GM23248 (cell line): Measurements from ENCODE around the gene NAALADL1. TPM values are rescaled to one million over a fixed set of nuclear protein-coding genes. Genes with fewer than 3 reads are reported as not detected.

Experiments
- DNase-seq: peaks from one replicate; pipeline ENCODE4 v3.0.0-alpha.2; 2015
- H2AFZ ChIP-seq: fragments of 200-600 bp; sonication (generic); 2 replicates; pipeline ENCODE4 v1.6.1; 2016; ENCODE audit warnings: antibody characterized with exemption
- H3F3A ChIP-seq: fragments of 200-600 bp; sonication (generic); 2 replicates; pipeline ENCODE4 v1.6.1; 2016; ENCODE audit warnings: mild to moderate bottlenecking, antibody characterized with exemption, mixed run types; ENCODE audit not compliant: insufficient read depth
- H3K27ac ChIP-seq: fragments of 200-600 bp; sonication (generic); 2 replicates; pipeline ENCODE4 v1.5.1; 2016; ENCODE audit warnings: mild to moderate bottlenecking
- H3K27me3 ChIP-seq: fragments of 200-600 bp; sonication (generic); replicated peaks from 2 replicates; pipeline ENCODE4 v1.6.1; 2016; ENCODE audit warnings: mild to moderate bottlenecking; ENCODE audit not compliant: insufficient read depth
- H3K36me3 ChIP-seq: fragments of 200-600 bp; sonication (generic); 2 replicates; pipeline ENCODE4 v1.6.1; 2016; ENCODE audit warnings: low read depth, mild to moderate bottlenecking
- H3K4me1 ChIP-seq: fragments of 200-600 bp; sonication (generic); 2 replicates; pipeline ENCODE4 v1.6.1; 2016; ENCODE audit warnings: mild to moderate bottlenecking; ENCODE audit not compliant: insufficient read depth
- H3K4me2 ChIP-seq: fragments of 200-600 bp; sonication (generic); one replicate; pipeline ENCODE4 v1.6.1; 2016; ENCODE audit warnings: mild to moderate bottlenecking; ENCODE audit not compliant: unreplicated experiment
- H3K4me3 ChIP-seq: fragments of 200-600 bp; sonication (generic); 2 replicates; pipeline ENCODE4 v1.5.1; 2016; ENCODE audit warnings: mild to moderate bottlenecking
- H3K79me2 ChIP-seq: fragments of 200-600 bp; sonication (generic); 2 replicates; pipeline ENCODE4 v1.6.1; 2016; ENCODE audit warnings: mild to moderate bottlenecking; ENCODE audit not compliant: insufficient read depth
- H3K9ac ChIP-seq: fragments of 200-600 bp; sonication (generic); 2 replicates; pipeline ENCODE4 v1.6.1; 2016; ENCODE audit warnings: mild to moderate bottlenecking
- H3K9me2 ChIP-seq: fragments of 200-600 bp; sonication (generic); 2 replicates; pipeline ENCODE4 v1.6.1; 2016; ENCODE audit warnings: mixed run types, mild to moderate bottlenecking, moderate library complexity; ENCODE audit not compliant: insufficient read depth
- H3K9me3 ChIP-seq: fragments of 200-600 bp; sonication (generic); one replicate; pipeline ENCODE4 v1.6.1; 2017; ENCODE audit warnings: low read depth
- H4K20me1 ChIP-seq: fragments of 200-600 bp; sonication (generic); 2 replicates; pipeline ENCODE4 v1.6.0; 2016; ENCODE audit not compliant: insufficient read depth
- EZH2 ChIP-seq: fragments of 200-600 bp; sonication (generic); IDR thresholded peaks from 2 replicates; pipeline ENCODE4 v1.6.1; 2018; ENCODE audit warnings: antibody characterized with exemption, mild to moderate bottlenecking; ENCODE audit not compliant: insufficient read depth, poor library complexity, severe bottlenecking
- EZH2phosphoT487 ChIP-seq: fragments of 200-600 bp; sonication (generic); IDR thresholded peaks from 2 replicates; pipeline ENCODE4 v1.6.1; 2018; ENCODE audit warnings: antibody characterized with exemption, moderate library complexity, mild to moderate bottlenecking, low read depth; ENCODE audit not compliant: insufficient read depth
- WGBS, 2 experiments: methylation state at CpG; one replicate each; pipeline ENCODE4 v1.1.6; 2015 to 2017; ENCODE audit warnings: low lambda C conversion rate in 2 of 2, low coverage in 1 of 2; ENCODE audit errors: missing lambda C conversion rate in 2 of 2; 5-methylcytosine and 5-hydroxymethylcytosine counted together
- in situ Hi-C: fragments of 300-500 bp; cut with MboI; formaldehyde crosslinking; loops from 2 replicates; pipeline ENCODE4 v1.15.0; 2020
- microRNA-seq: library from miRNA; unstranded; fragments of <30 nt; microRNA quantifications from one replicate; pipeline ENCODE4, GENCODE V29; 2016; ENCODE audit warnings: borderline number of aligned reads
- polyA plus RNA-seq: library from polyadenylated mRNA; unstranded; fragments of >200 nt; fragmentation: Nextera tagmentation; extraction: Ambion mirVana; gene quantifications from 2 replicates; pipeline ENCODE4 v1.2.1, GENCODE V29; 2016
- small RNA-seq: library from RNA; depleted of rRNA; stranded (forward); fragments of <200 nt; gene quantifications from one replicate; pipeline ENCODE3, GENCODE V24; 2014; ENCODE audit warnings: low read depth, low replicate concordance
- total RNA-seq: library from RNA; depleted of rRNA; stranded (reverse); fragments of >200 nt; shearing (Covaris generic); gene quantifications from 2 replicates; pipeline ENCODE4 v1.2.3, GENCODE V29; 2014; rRNA removed

Gene NAALADL1
- total and polyA plus RNA-seq, 2 experiments from 2014 or later, result 26.6 to 40.7 TPM

GRCh38 chr11:64998141-64998540 is 60.2 kb downstream of the NAALADL1 start:
- 82 to 94% methylated on average over 1 of the region's 1 CpG for WGBS, 2 experiments
- Histone ChIP-seq H3K9me2 (no peaks in the 10 kb centered on the region), H3K27me3 (no peaks in the 10 kb centered on the region), H3K4me2 (no peak overlapping the region), H3K9me3 (no peaks in the 10 kb centered on the region), H3K4me1 (peaks cover 6% of the 10 kb centered on the region), H2AFZ (no peak overlapping the region), H3F3A (no peaks in the 10 kb centered on the region), H3K36me3 (no peaks in the 10 kb centered on the region), H3K4me3 (no peak overlapping the region), H3K79me2 (no peaks in the 10 kb centered on the region), H3K9ac (no peak overlapping the region), H3K27ac (no peak overlapping the region), H4K20me1 (no peaks in the 10 kb centered on the region)
- no peak for TF ChIP-seq EZH2
- TF ChIP-seq EZH2phosphoT487, result no peak
- in situ Hi-C loops, result no loop called here
- DNase-seq, result no peak

GRCh38 chr11:64996710-64997380 is 61.5 kb downstream of the NAALADL1 start, which contains the start of gene BATF2:
BATF2 (minus strand) TSS chr11:64996971; CDS start chr11:64996914, 57 bp downstream.
- peak; percentile 78 for DNase-seq
- in situ Hi-C loops, result no loop called here
- H2AFZ ChIP-seq, result peak within 1 kb of the TSS; percentile 80
- peak within 1 kb of the TSS; percentile 55 for H3K4me3 ChIP-seq
- no peaks in the 10 kb centered on the region for H3K9me2 ChIP-seq
- H3K9me3 ChIP-seq, result no peaks in the 10 kb centered on the region
- H3K4me2 ChIP-seq, result peak within 1 kb of the TSS; percentile 71
- H4K20me1 ChIP-seq, result no peaks in the 10 kb centered on the region
- no peaks in the 10 kb centered on the region for H3K36me3 ChIP-seq
- no peak within 1 kb of the TSS for H3K27ac ChIP-seq
- H3K9ac ChIP-seq, result peak within 1 kb of the TSS; percentile 36; the same call in 1 of the 2 replicates
- H3F3A ChIP-seq, result no peaks in the 10 kb centered on the region
- peaks cover 6% of the 10 kb centered on the region for H3K4me1 ChIP-seq
- WGBS, 2 experiments, result 23 to 26% methylated on average over 9 of the region's 9 CpGs
- no peaks in the 10 kb centered on the region for H3K27me3 ChIP-seq
- no peak for TF ChIP-seq EZH2phosphoT487
- TF ChIP-seq EZH2, result no peak
- H3K79me2 ChIP-seq, result no peaks in the 10 kb centered on the region

- Histone ChIP-seq H3K36me3 (no peaks in the 10 kb centered on the region), H3K9me3 (no peaks in the 10 kb centered on the region), H3K79me2 (no peaks in the 10 kb centered on the region), H3K27me3 (no peaks in the 10 kb centered on the region), H3K4me3 (peak overlapping the region; percentile 55), H3F3A (no peaks in the 10 kb centered on the region), H3K9me2 (no peaks in the 10 kb centered on the region), H3K27ac (no peak overlapping the region), H3K4me2 (peak overlapping the region; percentile 71), H4K20me1 (no peaks in the 10 kb centered on the region), H2AFZ (peak overlapping the region; percentile 80), H3K9ac (peak overlapping the region; percentile 36; the same call in 1 of the 2 replicates), H3K4me1 (peaks cover 6% of the 10 kb centered on the region)
- no peak for DNase-seq
- in situ Hi-C loops, result no loop called here
- WGBS, 2 experiments, result 41 to 42% methylated on average over 11 of the region's 11 CpGs
- TF ChIP-seq EZH2phosphoT487 (no peak), EZH2 (no peak)
Measured at GRCh38 chr11:64996327-64996709, 62.0 kb downstream of the NAALADL1 start.

Small RNAs within 50 kb of the gene (microRNA-seq; reads per million reads assigned to microRNA genes)
- not detected for gene MIR6879

Small RNAs within 50 kb of the gene (small RNA-seq; reads per million reads assigned to genes)
- gene MIR6879, result not detected
- not detected for gene SNX15

Other genes with a start within 250 kb of the NAALADL1 start
- 13.2 and 15.8 TPM in 2 replicates for gene MEN1, start 248.0 kb downstream of the NAALADL1 start, total RNA-seq
- 24.6 and 26.1 TPM in 2 replicates for gene MEN1, start 248.0 kb downstream of the NAALADL1 start, polyA plus RNA-seq
- gene CDC42BPG, start 213.9 kb downstream of the NAALADL1 start, total RNA-seq, result not detected in 2 replicates
- gene CDC42BPG, start 213.9 kb downstream of the NAALADL1 start, polyA plus RNA-seq, result not detected in 2 replicates
- 90.2 and 124 TPM in 2 replicates for gene EHD1, start 179.9 kb downstream of the NAALADL1 start, total RNA-seq
- 55.2 and 56.3 TPM in 2 replicates for gene EHD1, start 179.9 kb downstream of the NAALADL1 start, polyA plus RNA-seq
- 12.4 and 18.9 TPM in 2 replicates for gene ATG2A, start 141.3 kb downstream of the NAALADL1 start, total RNA-seq
- gene ATG2A, start 141.3 kb downstream of the NAALADL1 start, polyA plus RNA-seq, result 6.3 and 6.8 TPM in 2 replicates
- gene PPP2R5B, start 133.9 kb downstream of the NAALADL1 start, total RNA-seq, result 23.9 and 27.3 TPM in 2 replicates
- 16.4 and 19.4 TPM in 2 replicates for gene PPP2R5B, start 133.9 kb downstream of the NAALADL1 start, polyA plus RNA-seq
- not detected in 2 replicates for gene GPHA2, start 122.7 kb downstream of the NAALADL1 start, total RNA-seq
- gene GPHA2, start 122.7 kb downstream of the NAALADL1 start, polyA plus RNA-seq, result not detected in 2 replicates
- gene MAJIN, start 86.4 kb downstream of the NAALADL1 start, total RNA-seq, result not detected in 2 replicates
- gene MAJIN, start 86.4 kb downstream of the NAALADL1 start, polyA plus RNA-seq, result not detected in 2 replicates
- 4.0 TPM in 1 of 2 replicates, not detected in the other for gene BATF2, start 61.6 kb downstream of the NAALADL1 start, total RNA-seq
- 0.57 and 0.79 TPM in 2 replicates for gene BATF2, start 61.6 kb downstream of the NAALADL1 start, polyA plus RNA-seq
- 96.6 and 115 TPM in 2 replicates for gene ARL2, start 44.4 kb downstream of the NAALADL1 start, total RNA-seq
- 143 and 155 TPM in 2 replicates for gene ARL2, start 44.4 kb downstream of the NAALADL1 start, polyA plus RNA-seq
- gene SNX15, start 31.1 kb downstream of the NAALADL1 start, total RNA-seq, result 14.9 and 17.5 TPM in 2 replicates
- 17.2 and 17.7 TPM in 2 replicates for gene SNX15, start 31.1 kb downstream of the NAALADL1 start, polyA plus RNA-seq
- gene SAC3D1, start 17.3 kb downstream of the NAALADL1 start, total RNA-seq, result 8.0 and 14.9 TPM in 2 replicates
- 12.8 and 13.2 TPM in 2 replicates for gene SAC3D1, start 17.3 kb downstream of the NAALADL1 start, polyA plus RNA-seq
- 16.8 and 17.5 TPM in 2 replicates for gene CDCA5, start 25.5 kb upstream of the NAALADL1 start, total RNA-seq
- 11.9 and 12.4 TPM in 2 replicates for gene CDCA5, start 25.5 kb upstream of the NAALADL1 start, polyA plus RNA-seq
- 55.2 and 66.8 TPM in 2 replicates for gene ZFPL1, start 25.7 kb upstream of the NAALADL1 start, total RNA-seq
- gene ZFPL1, start 25.7 kb upstream of the NAALADL1 start, polyA plus RNA-seq, result 62.8 and 64.9 TPM in 2 replicates
- 285 and 339 TPM in 2 replicates for gene VPS51, start 37.7 kb upstream of the NAALADL1 start, total RNA-seq
- gene VPS51, start 37.7 kb upstream of the NAALADL1 start, polyA plus RNA-seq, result 30.7 and 37.1 TPM in 2 replicates
- 0.65 and 0.89 TPM in 2 replicates for gene TM7SF2, start 53.3 kb upstream of the NAALADL1 start, total RNA-seq
- gene TM7SF2, start 53.3 kb upstream of the NAALADL1 start, polyA plus RNA-seq, result 2.5 and 2.6 TPM in 2 replicates
- gene ZNHIT2, start 59.1 kb upstream of the NAALADL1 start, total RNA-seq, result 12.3 and 13.2 TPM in 2 replicates
- gene ZNHIT2, start 59.1 kb upstream of the NAALADL1 start, polyA plus RNA-seq, result 15.5 and 15.6 TPM in 2 replicates
- gene FAU, start 63.6 kb upstream of the NAALADL1 start, total RNA-seq, result 180 and 199 TPM in 2 replicates
- gene FAU, start 63.6 kb upstream of the NAALADL1 start, polyA plus RNA-seq, result 342 and 365 TPM in 2 replicates
- 65.6 and 78.4 TPM in 2 replicates for gene MRPL49, start 63.8 kb upstream of the NAALADL1 start, total RNA-seq
- 48.6 and 53.3 TPM in 2 replicates for gene MRPL49, start 63.8 kb upstream of the NAALADL1 start, polyA plus RNA-seq
- 29.5 and 64.2 TPM in 2 replicates for gene SYVN1, start 76.0 kb upstream of the NAALADL1 start, total RNA-seq
- 18.0 and 21.2 TPM in 2 replicates for gene SYVN1, start 76.0 kb upstream of the NAALADL1 start, polyA plus RNA-seq
- not detected in 2 replicates for gene SPDYC, start 111.7 kb upstream of the NAALADL1 start, total RNA-seq
- not detected in 2 replicates for gene SPDYC, start 111.7 kb upstream of the NAALADL1 start, polyA plus RNA-seq
- 127 and 145 TPM in 2 replicates for gene CAPN1, start 123.4 kb upstream of the NAALADL1 start, total RNA-seq
- gene CAPN1, start 123.4 kb upstream of the NAALADL1 start, polyA plus RNA-seq, result 106 and 110 TPM in 2 replicates
- gene POLA2, start 203.4 kb upstream of the NAALADL1 start, total RNA-seq, result 6.7 and 8.6 TPM in 2 replicates
- 8.7 and 8.9 TPM in 2 replicates for gene POLA2, start 203.4 kb upstream of the NAALADL1 start, polyA plus RNA-seq